Loucy (cell line): ENCODE results near the gene TDRD7.

ENCODE experiments used
- EZH2phosphoT487 ChIP-seq: fragments of 200-600 bp; IDR thresholded peaks from 2 replicates; pipeline ENCODE4 v1.6.1; 2018; ENCODE audit warnings: antibody characterized with exemption, mild to moderate bottlenecking, moderate library complexity, borderline replicate concordance
- TF ChIP-seq, protein P1 (sequence below): fragments of 200-600 bp; sonication (generic); conservative IDR thresholded peaks from 2 replicates; pipeline ENCODE4 v1.5.1; 2014; ENCODE audit warnings: mild to moderate bottlenecking, antibody characterized with exemption, low read length

DNA sequence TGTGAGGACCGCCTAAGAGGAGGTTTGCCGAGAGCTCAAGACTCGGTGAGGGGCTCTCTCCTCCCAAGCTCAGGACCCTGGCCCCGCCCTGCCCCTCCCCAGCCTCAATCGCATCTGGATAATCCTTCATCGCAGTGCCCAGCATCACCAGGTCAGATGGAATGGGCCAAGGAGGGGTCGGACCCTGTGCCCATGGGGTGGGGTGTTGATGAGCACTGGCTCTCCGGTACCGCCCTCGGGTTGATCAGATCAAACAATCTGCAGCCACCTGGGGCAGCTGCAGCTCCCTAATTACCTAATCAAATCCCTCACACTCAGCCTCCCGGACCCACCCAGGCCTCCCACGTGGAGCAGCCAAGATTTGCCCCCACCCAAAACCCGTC lies 24.4 kb upstream of the TDRD7 start:
- no peak for TF ChIP-seq EZH2phosphoT487
- TF ChIP-seq, protein P1, sequence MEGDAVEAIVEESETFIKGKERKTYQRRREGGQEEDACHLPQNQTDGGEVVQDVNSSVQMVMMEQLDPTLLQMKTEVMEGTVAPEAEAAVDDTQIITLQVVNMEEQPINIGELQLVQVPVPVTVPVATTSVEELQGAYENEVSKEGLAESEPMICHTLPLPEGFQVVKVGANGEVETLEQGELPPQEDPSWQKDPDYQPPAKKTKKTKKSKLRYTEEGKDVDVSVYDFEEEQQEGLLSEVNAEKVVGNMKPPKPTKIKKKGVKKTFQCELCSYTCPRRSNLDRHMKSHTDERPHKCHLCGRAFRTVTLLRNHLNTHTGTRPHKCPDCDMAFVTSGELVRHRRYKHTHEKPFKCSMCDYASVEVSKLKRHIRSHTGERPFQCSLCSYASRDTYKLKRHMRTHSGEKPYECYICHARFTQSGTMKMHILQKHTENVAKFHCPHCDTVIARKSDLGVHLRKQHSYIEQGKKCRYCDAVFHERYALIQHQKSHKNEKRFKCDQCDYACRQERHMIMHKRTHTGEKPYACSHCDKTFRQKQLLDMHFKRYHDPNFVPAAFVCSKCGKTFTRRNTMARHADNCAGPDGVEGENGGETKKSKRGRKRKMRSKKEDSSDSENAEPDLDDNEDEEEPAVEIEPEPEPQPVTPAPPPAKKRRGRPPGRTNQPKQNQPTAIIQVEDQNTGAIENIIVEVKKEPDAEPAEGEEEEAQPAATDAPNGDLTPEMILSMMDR, result no peak
